ENCODE measurements around the gene TFF1. TPM values are rescaled to one million over a fixed set of nuclear protein-coding genes. Genes with fewer than 3 reads are reported as not detected.

TFF1 gene
- total RNA-seq, 2 donors from 2014 or later, result 0.97 to 1.7 TPM

DNA sequence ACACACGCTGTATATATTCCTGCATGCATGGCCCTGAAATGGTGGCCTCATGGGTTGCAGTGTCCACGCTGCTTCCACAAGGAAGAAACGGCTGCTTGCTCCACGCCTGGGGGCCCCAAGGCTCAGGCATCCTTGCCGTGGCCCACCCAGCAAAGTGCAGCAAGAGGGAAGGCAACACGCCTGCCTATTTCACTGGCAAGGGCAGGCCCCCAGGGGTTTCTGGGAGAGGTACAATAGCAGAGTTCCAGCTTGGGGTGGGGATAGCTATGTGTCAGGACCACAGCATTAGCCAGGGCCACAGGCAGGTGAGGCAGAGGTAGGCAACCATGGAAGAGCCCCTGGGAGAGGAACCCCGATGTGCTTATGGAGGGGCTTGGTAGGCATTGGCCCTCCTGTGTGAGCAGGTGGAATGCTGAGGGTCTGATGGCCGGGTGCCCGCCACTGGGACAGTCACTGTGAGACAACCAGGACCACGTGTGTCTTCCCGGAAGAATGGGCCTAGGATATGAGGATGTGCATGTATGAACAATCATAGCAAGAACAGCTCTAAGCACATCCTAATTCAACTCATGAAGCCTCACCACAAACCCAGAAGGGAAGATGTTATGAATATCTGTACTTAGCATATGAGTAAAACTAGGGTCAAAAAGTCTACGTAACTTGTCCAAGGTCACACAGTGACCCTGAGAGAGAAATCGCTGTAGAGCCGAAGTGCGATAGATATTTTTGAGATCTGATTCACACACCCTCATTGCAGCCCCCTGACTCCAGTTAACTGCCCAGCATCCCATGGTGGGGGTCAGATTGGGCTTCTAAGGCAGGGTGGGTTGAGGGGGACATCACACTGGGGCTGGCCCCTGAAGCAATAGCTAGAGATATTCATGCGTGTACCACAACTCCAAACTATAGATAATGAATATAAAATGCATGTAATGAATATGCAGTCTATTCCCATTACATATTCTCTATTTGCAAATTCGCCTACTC is 27.3 kb downstream of the TFF1 start:
- peaks cover 32% of the 10 kb centered on the region for H3K4me1 Mint-ChIP-seq (ENCODE audit: low read depth)
- peak overlapping the region; percentile 6 to 37 for H3K4me3 Mint-ChIP-seq
- H3K9me3 Mint-ChIP-seq, result no peaks in the 10 kb centered on the region
- DNase-seq (peak; percentile 30 to 36), ATAC-seq (replicated peaks in 1 of 2) (peak; percentile 84 to 89)
- peaks cover 0 to 2% of the 10 kb centered on the region in 2 donors for H3K36me3 Mint-ChIP-seq (ENCODE audit: insufficient read depth in 2 of 2)
- H3K27ac Mint-ChIP-seq, result no peak overlapping the region
- H3K27me3 Mint-ChIP-seq (ENCODE audit: low read depth), result peaks cover 13% of the 10 kb centered on the region

DNA sequence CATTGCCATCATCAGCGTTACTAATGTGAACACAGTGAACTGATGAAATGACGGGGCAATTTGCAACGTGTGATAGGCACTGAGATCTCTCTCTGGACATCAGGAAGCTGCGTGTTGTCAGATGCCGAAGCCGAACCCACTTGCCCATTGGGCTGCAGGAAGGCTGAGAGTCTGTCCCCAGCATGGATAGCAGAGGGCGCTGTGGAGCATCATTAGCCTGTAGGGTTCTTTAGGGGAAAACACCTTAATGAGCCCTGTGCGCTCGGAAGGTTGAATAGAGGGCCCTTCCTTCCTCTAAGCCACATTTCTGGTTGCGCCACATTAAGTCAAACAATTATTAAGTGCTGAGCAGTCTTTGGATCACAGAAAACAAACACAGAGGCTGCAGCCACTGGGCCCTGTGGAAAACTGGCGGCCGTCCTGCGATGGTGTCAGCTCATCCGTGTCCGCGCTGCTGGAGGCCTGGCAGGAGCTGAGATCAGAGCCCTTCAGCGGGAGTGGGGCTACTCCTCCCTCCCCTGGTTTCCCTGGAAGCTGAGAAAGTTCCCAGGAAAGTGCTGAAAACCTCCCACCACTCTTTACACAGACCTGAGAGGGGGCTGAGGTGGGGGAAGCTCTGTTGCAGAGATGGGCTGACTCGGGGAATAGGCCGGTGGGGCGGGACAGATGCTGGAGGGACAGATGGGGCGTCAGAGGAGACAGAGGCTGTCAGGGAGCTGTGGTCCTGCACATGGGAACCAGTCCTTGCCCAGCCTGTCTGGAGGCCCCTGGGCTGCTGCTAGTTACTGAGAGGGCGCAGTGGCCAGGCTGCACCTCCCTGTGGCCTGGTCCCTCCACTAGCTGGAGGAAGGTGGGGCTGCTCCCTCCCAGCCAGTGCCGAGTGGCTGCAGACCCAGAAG is 28.3 kb downstream of the TFF1 start:
- H3K9me3 Mint-ChIP-seq, result no peaks in the 10 kb centered on the region
- DNase-seq (peak; percentile 85 to 87), ATAC-seq (replicated peaks in 1 of 2) (peak; percentile 70 to 73)
- peak overlapping the region; percentile 58 to 77 for H3K4me3 Mint-ChIP-seq
- H3K36me3 Mint-ChIP-seq (ENCODE audit: insufficient read depth in 2 of 2), result peaks cover 0 to 2% of the 10 kb centered on the region in 2 donors
- peaks cover 13% of the 10 kb centered on the region for H3K27me3 Mint-ChIP-seq (ENCODE audit: low read depth)
- peak overlapping the region; percentile 63 for H3K27ac Mint-ChIP-seq
- peaks cover 32% of the 10 kb centered on the region for H3K4me1 Mint-ChIP-seq (ENCODE audit: low read depth)

DNA sequence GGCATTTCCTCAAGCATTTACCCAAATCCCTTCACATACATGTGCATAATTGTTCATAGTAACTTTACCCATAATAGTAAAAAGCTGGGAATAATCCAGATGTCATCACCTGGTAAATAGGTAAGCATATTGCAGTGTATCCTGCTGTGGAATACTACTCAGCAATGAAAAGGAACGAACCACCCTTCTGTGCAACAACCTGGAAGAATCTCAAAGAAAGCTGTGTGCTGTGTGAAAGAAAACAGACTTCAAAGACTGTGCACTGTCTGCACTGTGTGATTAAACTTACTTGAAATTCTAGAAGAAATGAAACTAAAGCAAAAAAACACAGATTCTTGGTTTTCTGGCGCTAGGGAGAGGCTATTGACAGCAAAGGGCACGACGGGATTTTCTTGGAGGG is 29.1 kb downstream of the TFF1 start:
- ATAC-seq (replicated peaks in 1 of 2) (no peak), DNase-seq (no peak)
- Mint-ChIP-seq H3K27ac (peak overlapping the region; percentile 63), H3K4me1 (ENCODE audit: low read depth) (peaks cover 32% of the 10 kb centered on the region), H3K9me3 (no peaks in the 10 kb centered on the region), H3K36me3 (ENCODE audit: insufficient read depth in 2 of 2) (peaks cover 0 to 2% of the 10 kb centered on the region in 2 donors), H3K4me3 (peak overlapping the region; percentile 58 to 77), H3K27me3 (ENCODE audit: low read depth) (peaks cover 13% of the 10 kb centered on the region)

DNA sequence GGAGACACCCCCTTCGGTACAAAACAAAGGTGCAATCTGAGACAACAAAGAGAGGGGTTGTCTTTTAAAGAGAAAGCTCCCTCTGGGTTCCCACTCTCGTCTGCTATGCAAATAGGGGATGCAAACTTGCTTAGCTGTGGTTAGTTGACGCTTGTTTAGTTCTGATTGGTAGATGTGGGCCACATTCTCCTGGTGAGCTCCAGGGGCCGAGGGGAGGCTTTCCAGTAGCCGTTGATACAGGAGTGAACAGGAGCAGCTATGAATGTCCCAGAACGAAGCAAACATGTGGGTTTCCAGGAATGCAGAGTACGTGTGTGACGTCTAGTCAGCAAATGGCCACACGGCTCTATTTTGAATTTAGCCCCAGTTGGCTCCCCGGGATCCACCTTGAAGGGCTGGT is 30.3 kb downstream of the TFF1 start:
- H3K4me1 Mint-ChIP-seq (ENCODE audit: low read depth), result peaks cover 32% of the 10 kb centered on the region

DNA sequence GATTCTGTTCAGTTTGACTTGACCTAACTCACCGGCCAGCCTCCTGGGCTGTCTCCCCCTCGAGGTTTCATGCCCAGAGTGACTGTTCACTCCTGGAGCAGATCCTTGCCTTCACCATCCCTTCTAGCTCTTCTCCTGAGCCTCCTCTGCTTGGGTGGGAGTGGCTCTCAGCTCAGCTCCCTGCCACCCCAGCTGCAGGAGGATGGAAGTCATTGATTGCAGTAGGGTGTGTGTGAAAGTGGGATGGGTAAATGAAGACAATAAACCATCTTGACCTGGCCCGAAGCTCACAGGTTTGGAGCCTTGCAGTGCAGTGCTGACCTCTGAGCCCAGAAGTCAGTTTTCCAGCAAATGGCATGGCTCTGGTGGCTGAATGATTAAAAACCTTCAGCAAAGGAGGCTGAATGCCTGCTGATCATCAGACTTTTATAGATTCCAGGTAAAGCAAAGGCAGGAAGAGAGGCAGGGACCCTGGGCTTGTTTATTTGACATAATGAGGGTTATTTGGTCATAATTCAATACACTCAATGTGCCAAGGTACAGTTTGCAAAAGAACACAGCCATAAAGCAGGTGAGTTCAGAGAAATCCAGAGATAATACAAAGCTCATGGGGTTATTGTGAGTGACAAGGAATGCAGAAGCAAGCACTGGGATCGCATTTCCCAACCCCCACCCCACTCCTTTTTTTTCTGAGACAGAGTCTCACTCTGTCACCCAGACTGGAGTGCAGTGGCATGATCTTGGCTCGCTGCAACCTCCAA is 33.6 kb downstream of the TFF1 start:
- H3K27me3 Mint-ChIP-seq (ENCODE audit: low read depth), result peaks cover 12% of the 10 kb centered on the region
- H3K4me1 Mint-ChIP-seq (ENCODE audit: low read depth), result peaks cover 3% of the 10 kb centered on the region
- peaks cover 7% of the 10 kb centered on the region in 2 donors for H3K9me3 Mint-ChIP-seq
- ATAC-seq (replicated peaks in 1 of 2), result no peak
- DNase-seq, result no peak
- no peak overlapping the region for H3K4me3 Mint-ChIP-seq
- H3K27ac Mint-ChIP-seq, result no peak overlapping the region
- peaks cover 7 to 8% of the 10 kb centered on the region in 2 donors for H3K36me3 Mint-ChIP-seq (ENCODE audit: insufficient read depth in 2 of 2)

More for the DNA sequence above, 30.3 kb downstream of the TFF1 start:
- Mint-ChIP-seq H3K9me3 (peaks cover 3 to 4% of the 10 kb centered on the region in 2 donors), H3K36me3 (ENCODE audit: insufficient read depth in 2 of 2) (peaks cover 5 to 7% of the 10 kb centered on the region in 2 donors), H3K27ac (no peak overlapping the region), H3K4me3 (no peak overlapping the region), H3K27me3 (ENCODE audit: low read depth) (peaks cover 13% of the 10 kb centered on the region)
- no peak for DNase-seq
- ATAC-seq (replicated peaks in 1 of 2), result no peak

DNA sequence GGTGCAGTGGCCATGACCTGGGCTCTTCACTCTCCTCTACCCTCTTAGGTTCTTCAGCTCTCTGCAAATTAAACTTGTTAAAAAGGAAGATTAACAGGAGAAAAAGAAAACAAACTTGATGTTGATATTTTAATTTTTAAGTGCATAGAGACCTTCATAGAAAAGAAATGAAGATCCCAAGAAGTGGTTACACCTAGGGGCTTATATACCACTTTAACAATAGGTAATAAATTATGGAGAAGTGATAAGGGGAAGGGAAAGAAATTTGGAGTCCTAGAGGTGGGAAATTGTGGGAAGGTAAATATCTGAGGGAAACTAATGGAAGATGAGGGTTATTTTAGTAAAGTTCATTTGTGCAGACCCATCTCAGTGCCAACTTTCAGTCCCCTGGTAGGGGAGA is 34.7 kb downstream of the TFF1 start:
- no peak overlapping the region for H3K27ac Mint-ChIP-seq
- peaks cover 7% of the 10 kb centered on the region in 2 donors for H3K9me3 Mint-ChIP-seq
- no peak overlapping the region for H3K4me3 Mint-ChIP-seq
- no peak for DNase-seq
- peaks cover 6 to 8% of the 10 kb centered on the region in 2 donors for H3K36me3 Mint-ChIP-seq (ENCODE audit: insufficient read depth in 2 of 2)
- H3K27me3 Mint-ChIP-seq (ENCODE audit: low read depth), result peaks cover 1% of the 10 kb centered on the region
- no peaks in the 10 kb centered on the region for H3K4me1 Mint-ChIP-seq (ENCODE audit: low read depth)
- no peak for ATAC-seq (replicated peaks in 1 of 2)

DNA sequence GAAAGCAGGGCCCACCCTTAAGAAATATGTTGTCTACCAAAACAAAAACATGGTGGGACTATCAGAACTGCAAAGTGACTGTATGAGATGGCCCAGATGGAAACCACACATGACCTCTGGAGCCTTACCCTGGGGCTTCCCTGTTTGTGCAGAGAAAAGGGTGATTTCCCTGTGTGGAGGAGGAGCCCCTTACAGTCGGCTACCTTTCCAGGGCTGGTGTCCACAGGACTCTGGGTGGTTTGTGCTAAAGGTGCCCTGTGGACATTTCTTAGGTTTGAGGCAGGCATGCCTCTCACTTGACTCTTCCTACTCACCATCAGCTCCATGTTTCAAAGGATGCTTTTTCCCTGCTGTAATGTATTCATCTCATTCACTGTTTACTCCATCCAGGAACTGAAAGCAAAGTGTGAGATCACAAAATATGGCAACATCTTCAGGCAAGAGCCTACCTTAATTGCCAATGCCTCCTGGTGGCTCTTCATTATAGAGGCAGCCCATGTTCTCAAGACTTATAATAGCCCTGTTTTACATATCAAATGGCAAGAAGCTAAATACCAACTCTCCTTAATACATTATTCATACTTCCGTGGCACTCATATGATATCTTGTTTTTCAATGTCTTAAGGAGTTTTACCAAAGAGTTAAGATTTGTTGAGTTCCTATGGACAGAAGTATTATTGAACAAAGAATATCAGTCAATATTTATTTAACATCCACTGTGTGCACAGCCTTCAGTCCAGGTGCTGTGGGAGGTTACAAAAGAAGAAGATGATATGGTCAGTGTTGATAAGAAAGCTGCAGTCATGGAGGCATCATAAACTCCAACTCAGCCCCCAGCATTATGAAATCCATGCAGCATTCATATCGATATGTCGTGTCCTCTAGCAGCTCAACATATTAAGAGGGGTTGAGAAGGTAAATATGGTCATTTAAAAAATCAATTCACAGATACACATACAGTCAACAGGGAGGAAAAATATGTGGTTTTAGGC is 35.7 kb downstream of the TFF1 start:
- no peaks in the 10 kb centered on the region for H3K27me3 Mint-ChIP-seq (ENCODE audit: low read depth)
- ATAC-seq (replicated peaks in 1 of 2) (no peak), DNase-seq (no peak)
- no peaks in the 10 kb centered on the region for H3K4me1 Mint-ChIP-seq (ENCODE audit: low read depth)
- peaks cover 7% of the 10 kb centered on the region in 2 donors for H3K9me3 Mint-ChIP-seq
- no peak overlapping the region for H3K27ac Mint-ChIP-seq
- no peak overlapping the region for H3K4me3 Mint-ChIP-seq
- H3K36me3 Mint-ChIP-seq (ENCODE audit: insufficient read depth in 2 of 2), result peaks cover 6 to 8% of the 10 kb centered on the region in 2 donors

DNA sequence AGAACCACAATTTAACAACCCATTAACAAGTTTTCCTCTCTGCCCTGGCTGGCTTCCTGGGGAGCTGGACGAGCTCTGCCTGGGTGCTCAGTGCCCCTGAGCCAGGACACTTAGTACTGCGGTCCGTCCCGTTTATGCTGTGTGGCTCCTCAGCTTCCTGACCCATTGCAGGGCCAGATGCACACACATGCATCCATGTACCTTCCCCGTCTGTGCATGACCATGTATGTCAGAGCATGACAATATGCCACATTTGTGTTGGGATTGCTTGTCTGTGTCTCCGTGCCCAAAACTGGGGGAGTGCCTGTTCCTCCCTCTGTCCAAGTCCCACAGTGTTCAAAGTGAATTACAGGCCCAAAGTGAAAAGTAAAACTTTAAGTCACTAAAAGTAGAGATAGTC is 41.4 kb downstream of the TFF1 start:
- H3K9me3 Mint-ChIP-seq, result no peaks in the 10 kb centered on the region
- H3K27ac Mint-ChIP-seq, result no peak overlapping the region
- H3K4me3 Mint-ChIP-seq, result no peak overlapping the region
- H3K36me3 Mint-ChIP-seq (ENCODE audit: insufficient read depth in 2 of 2), result no peaks in the 10 kb centered on the region
- peaks cover 6% of the 10 kb centered on the region for H3K27me3 Mint-ChIP-seq (ENCODE audit: low read depth)
- ATAC-seq (replicated peaks in 1 of 2), result no peak
- DNase-seq, result no peak
- H3K4me1 Mint-ChIP-seq (ENCODE audit: low read depth), result no peaks in the 10 kb centered on the region

DNA sequence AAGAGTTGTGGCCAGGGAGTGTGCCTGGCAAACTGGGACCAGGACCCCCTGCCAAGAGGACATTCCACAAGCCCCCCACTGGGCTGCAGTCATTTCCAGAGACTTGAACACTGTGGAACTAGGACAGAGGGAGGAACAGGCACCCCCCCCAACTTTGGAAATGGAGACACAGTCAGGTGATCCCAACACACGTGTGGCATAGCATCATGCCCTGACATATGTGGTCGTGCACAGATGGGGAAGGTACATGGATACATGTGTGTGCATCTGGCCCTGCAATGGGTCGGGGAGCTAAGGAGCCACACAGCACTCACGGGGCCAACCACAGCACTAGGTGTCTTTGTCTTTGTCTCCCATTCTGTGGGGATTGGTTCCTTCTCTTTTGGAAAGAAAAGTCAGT is 44.5 kb downstream of the TFF1 start:
- Mint-ChIP-seq H3K4me3 (no peak overlapping the region), H3K36me3 (ENCODE audit: insufficient read depth in 2 of 2) (no peaks in the 10 kb centered on the region), H3K27ac (no peak overlapping the region), H3K27me3 (ENCODE audit: low read depth) (peaks cover 6% of the 10 kb centered on the region), H3K9me3 (no peaks in the 10 kb centered on the region), H3K4me1 (ENCODE audit: low read depth) (peaks cover 5% of the 10 kb centered on the region)
- ATAC-seq (replicated peaks in 1 of 2) (no peak), DNase-seq (no peak)

DNA sequence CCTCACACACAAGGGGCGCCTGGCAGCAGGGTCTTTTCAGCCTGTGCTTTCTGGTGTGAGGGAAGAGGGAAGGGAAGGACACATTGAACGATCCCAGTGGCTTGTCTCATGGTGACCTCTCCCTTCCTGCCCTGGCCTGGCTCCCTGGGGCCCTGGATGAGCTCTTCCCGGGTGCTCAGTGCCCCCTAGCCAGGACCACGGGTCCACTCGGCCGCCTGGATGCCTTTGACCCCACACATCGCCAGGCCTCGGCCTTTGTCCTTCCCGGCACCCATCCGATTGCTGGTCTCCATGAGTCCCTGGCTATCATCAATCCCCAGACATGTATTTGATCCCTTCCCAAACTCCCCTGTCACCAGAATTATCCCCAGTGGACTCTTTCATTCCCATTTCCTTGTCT is 45.1 kb downstream of the TFF1 start:
- ATAC-seq (replicated peaks in 1 of 2) (no peak), DNase-seq (no peak)
- peaks cover 6% of the 10 kb centered on the region for H3K27me3 Mint-ChIP-seq (ENCODE audit: low read depth)
- no peak overlapping the region for H3K27ac Mint-ChIP-seq
- H3K4me3 Mint-ChIP-seq, result no peak overlapping the region
- no peaks in the 10 kb centered on the region for H3K36me3 Mint-ChIP-seq (ENCODE audit: insufficient read depth in 2 of 2)
- peaks cover 5% of the 10 kb centered on the region for H3K4me1 Mint-ChIP-seq (ENCODE audit: low read depth)
- H3K9me3 Mint-ChIP-seq, result no peaks in the 10 kb centered on the region

DNA sequence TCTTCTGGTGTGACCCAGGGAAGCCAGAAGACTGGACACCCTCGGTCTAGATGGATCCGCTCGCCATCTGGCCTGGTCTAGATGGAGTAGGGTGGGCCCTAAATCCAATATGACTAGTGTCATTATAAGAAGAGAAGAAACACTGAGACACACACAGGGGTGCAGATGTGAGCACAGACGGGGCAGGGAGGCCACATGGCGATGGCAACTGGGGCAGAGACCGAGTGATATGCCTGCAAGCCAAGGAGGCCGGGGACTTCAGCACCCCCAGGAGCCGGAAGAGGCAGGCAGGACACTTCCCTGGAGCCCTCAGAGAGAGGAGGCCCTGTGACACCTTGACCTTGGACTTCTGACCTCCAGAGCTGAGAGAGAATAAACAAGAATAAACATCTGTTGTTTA is 45.5 kb downstream of the TFF1 start:
- H3K27ac Mint-ChIP-seq, result no peak overlapping the region
- H3K27me3 Mint-ChIP-seq (ENCODE audit: low read depth), result peaks cover 6% of the 10 kb centered on the region
- ATAC-seq (replicated peaks in 1 of 2), result no peak
- no peaks in the 10 kb centered on the region for H3K9me3 Mint-ChIP-seq
- no peaks in the 10 kb centered on the region for H3K36me3 Mint-ChIP-seq (ENCODE audit: insufficient read depth in 2 of 2)
- H3K4me1 Mint-ChIP-seq (ENCODE audit: low read depth), result peaks cover 5% of the 10 kb centered on the region
- H3K4me3 Mint-ChIP-seq, result no peak overlapping the region
- DNase-seq, result no peak

All from activated T-cell treated with anti-CD3 and anti-CD28 coated beads, Interleukin-2, amount 50 U/mL, for 72 hours (primary cell).